Transverse colon (tissue), 4 donors: ENCODE results near the gene OR11H12.
"Not testable (repeated sequence)": the region's sequence is repeated elsewhere in the genome, so short reads cannot be mapped to it uniquely, and the experiment has no call there.

ENCODE experiments used
- CTCF ChIP-seq, 5 experiments: fragments of 200-600 bp in 3 of 5; fragments of 450-650 bp in 2 of 5; sonication (generic) in 3 of 5; IDR thresholded peaks; 1 replicate in 2 of 5; 2 replicates in 3 of 5; pipeline ENCODE4 v1.5.1; 2016 to 2017; ENCODE audit warnings: antibody characterized with exemption in 5 of 5, inconsistent platforms in 3 of 5, mild to moderate bottlenecking in 2 of 5, moderate library complexity in 1 of 5
- EP300 ChIP-seq: sonication (generic); formaldehyde crosslinking; IDR thresholded peaks from one replicate; pipeline ENCODE4 v1.6.1; 2017; ENCODE audit warnings: antibody characterized with exemption, low read depth
- POLR2A ChIP-seq: fragments of 450-650 bp; IDR thresholded peaks from one replicate; pipeline ENCODE4 v1.6.1; 2016; ENCODE audit warnings: antibody characterized with exemption, mild to moderate bottlenecking, moderate library complexity
- POLR2AphosphoS5 ChIP-seq, 3 donors: sonication (generic); formaldehyde crosslinking; IDR thresholded peaks; one replicate each; pipeline ENCODE4 v1.6.1; 2016; ENCODE audit warnings: antibody characterized with exemption in 3 of 3

DNA sequence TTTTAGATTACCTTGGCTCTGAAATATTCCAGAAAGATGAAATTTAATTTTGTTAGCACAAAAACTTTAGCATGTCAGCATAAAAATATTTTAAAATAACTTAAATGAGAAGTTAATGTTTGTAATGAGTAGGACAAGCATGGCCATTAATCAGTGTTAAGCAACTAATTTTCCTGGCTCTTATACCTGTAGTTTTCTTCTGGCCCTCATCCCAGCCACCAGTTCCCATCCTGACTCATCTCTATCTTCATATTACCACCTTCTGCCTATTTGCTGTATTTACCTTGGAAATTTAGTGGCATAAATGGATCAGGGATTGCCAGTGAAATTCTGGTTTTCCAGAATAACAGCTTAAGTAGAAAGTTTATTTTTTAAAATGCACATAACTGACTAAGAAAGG is 37.1 kb downstream of the OR11H12 start:
- TF ChIP-seq EP300; POLR2A; POLR2AphosphoS5 (IDR thresholded peaks at IDR 0.05); CTCF (IDR thresholded peaks at IDR 0.05): not testable (repeated sequence)
